Measurements from ENCODE around the gene REXO4. TPM values are rescaled to one million over a fixed set of nuclear protein-coding genes. Genes with fewer than 3 reads are reported as not detected.

REXO4 gene, protein sequence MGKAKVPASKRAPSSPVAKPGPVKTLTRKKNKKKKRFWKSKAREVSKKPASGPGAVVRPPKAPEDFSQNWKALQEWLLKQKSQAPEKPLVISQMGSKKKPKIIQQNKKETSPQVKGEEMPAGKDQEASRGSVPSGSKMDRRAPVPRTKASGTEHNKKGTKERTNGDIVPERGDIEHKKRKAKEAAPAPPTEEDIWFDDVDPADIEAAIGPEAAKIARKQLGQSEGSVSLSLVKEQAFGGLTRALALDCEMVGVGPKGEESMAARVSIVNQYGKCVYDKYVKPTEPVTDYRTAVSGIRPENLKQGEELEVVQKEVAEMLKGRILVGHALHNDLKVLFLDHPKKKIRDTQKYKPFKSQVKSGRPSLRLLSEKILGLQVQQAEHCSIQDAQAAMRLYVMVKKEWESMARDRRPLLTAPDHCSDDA
- 39.5 and 41.0 TPM in 2 replicates for total RNA-seq (2014; rRNA removed; shearing (Covaris generic))

DNA sequence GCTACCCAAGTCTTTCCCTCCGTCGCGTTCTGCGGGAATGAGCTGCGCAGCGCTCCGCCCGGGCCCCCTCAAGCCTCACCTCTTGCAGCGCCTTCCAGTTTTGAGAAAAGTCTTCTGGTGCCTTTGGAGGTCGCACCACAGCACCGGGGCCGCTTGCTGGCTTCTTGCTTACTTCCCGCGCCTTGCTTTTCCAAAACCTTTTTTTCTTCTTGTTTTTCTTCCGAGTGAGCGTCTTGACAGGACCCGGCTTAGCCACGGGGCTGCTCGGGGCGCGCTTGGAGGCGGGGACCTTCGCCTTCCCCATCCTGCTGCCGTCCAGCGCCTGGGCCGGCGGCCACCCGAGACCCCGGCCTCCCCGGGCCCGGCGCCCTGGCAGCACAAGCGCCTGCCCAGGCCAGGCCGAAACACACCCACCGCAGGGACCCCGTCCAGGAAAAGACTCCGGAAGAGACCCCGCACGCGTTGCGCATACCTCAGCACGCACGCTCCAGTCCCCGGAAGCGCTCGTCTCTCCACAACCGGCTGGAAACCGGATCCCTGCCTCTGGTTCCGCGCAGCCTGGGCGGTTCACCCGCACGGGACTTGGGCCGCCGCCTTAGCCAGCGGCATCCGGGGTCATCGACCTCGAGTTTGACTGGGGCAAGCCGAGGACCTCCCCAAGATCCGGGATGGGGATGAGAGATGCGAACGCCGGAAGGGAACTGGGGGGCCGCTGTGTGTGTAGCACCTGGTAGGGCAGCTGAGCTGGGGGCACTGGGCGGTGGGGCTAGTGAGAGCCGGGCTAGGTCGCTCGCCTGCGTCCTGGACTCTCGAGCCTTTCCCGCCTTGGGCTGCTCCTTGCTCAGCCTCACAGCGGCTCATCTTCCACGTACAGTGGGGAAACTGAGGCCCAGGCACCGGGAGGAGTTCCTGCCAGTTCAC lies at the start of gene REXO4:
REXO4 (minus strand) TSS at position 470 of the 921 bp plus-strand sequence; CDS start at position 304, 166 bp downstream.
- DNase-seq, result peak; percentile 97
- Histone ChIP-seq H3K27ac (peak within 1 kb of the TSS; percentile 62), H3K36me3 (peaks cover 9% of the 10 kb centered on the region), H3K4me3 (peak within 1 kb of the TSS; percentile 93), H3K4me1 (peaks cover 10% of the 10 kb centered on the region), H3K9me3 (replicated peaks) (no peaks in the 10 kb centered on the region), H3K27me3 (no peaks in the 10 kb centered on the region)

DNA sequence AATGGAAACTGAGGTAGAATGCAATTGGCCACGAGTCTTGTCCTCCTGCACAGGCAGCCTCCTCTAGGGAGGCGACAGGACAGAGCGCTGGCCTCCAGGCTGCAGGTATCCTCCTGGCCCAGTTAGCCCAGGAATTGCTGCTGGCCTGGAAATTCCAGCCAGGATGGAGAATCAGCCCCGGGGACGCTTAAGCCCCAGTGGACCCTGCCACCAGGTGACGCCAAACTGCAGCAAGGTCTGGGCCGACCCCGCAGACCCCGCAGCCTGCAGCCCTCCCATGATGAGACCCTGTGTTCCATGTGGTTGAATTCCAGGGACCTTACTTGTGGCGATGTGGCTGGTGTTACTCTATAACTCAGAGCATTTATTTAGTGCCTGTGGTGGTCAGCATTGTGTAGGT lies 49.3 kb upstream of the REXO4 start:
- H3K27me3 ChIP-seq, result no peaks in the 10 kb centered on the region
- no peak for DNase-seq
- no peak overlapping the region for H3K4me3 ChIP-seq
- no peaks in the 10 kb centered on the region; the same call in 1 of the 2 replicates for H3K36me3 ChIP-seq
- no peaks in the 10 kb centered on the region for H3K9me3 ChIP-seq (replicated peaks)
- H3K27ac ChIP-seq, result no peak overlapping the region
- H3K4me1 ChIP-seq, result no peaks in the 10 kb centered on the region

DNA sequence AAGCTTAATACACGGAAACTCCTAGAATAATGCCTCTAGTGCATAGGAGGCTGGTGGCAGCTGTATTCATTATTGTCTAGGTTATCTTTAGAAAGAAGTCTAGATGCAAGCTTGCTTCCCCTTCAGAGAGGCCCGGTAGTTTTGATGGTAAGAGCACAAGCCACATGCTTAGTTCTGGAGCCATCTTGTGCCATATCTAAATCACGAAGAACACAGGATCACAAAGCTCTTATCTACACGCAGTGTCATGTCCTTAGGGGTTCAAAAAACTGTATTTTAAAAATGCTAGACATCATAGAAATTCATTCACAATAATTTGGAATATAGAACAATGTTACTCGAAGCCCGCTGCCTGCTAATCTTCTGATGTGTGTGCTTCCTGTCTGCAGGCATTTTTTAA lies 48.2 kb upstream of the REXO4 start:
- Histone ChIP-seq H3K27ac (no peak overlapping the region), H3K27me3 (no peaks in the 10 kb centered on the region), H3K9me3 (replicated peaks) (no peaks in the 10 kb centered on the region), H3K4me3 (no peak overlapping the region), H3K36me3 (no peaks in the 10 kb centered on the region), H3K4me1 (peaks cover under 1% of the 10 kb centered on the region; the same call in 1 of the 2 replicates)
- DNase-seq, result no peak

DNA sequence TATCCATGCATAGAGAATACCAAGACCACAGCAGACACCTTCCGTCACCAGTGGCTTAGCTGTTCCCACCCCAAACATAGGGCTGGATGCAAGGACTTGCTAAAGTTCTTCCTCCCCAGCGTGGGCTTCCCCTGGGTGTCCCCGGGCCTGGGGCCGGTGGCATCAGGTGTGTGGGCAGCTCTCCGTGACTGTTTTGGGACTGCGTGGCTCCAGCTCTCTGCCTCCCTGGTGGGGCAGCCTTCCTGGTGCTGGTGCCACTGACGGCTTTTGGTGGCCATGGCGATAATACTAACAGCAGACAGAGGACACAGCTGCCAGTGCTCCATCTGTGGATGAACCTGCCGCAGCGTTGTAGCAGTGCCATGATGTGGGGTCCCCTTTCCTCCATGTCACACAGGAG lies 46.8 kb upstream of the REXO4 start:
- H3K27me3 ChIP-seq, result no peaks in the 10 kb centered on the region
- peaks cover 5% of the 10 kb centered on the region; the same call in 1 of the 2 replicates for H3K4me1 ChIP-seq
- H3K9me3 ChIP-seq (replicated peaks), result no peaks in the 10 kb centered on the region
- no peak overlapping the region for H3K27ac ChIP-seq
- no peaks in the 10 kb centered on the region for H3K36me3 ChIP-seq
- no peak for DNase-seq
- H3K4me3 ChIP-seq, result no peak overlapping the region

DNA sequence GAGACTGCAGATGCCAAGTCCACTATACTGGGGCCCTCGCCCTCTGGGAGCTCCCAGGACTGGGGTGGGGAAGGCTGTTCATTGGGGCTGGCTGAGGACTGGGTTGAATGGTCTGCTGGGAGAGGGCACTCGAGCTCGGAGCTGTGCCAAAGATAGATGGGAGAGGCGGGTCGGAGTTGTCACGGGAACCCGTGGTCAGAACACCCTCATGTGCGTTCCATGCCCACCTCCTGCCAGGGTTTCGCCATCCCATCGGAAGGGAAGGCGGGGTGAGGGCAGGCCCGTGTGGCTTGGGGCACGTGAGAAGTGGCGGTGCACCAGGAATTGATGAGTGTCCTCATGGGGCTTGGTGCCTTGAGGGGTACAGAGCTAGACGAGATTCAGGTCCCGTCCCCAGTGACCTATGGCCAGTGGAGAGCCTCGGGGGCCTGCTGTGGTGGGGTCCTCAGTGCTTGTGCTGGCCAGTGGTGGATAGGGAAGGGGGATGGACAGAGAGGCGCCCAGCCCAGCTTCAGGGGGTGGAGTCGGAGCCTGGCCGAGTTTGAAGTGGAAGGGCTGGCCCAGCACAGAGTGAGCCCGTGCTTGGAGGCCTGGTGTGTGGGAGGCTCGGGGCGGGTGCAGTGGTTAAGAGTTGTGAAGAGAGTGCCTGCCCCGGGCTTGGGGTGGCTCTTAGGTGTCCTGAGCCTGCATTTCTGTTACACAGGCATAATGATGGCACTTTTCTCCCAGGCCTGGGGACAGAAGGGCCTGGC lies 46.2 kb upstream of the REXO4 start:
- Histone ChIP-seq H3K27me3 (no peaks in the 10 kb centered on the region), H3K36me3 (no peaks in the 10 kb centered on the region), H3K4me3 (no peak overlapping the region), H3K9me3 (replicated peaks) (no peaks in the 10 kb centered on the region), H3K4me1 (peaks cover 5% of the 10 kb centered on the region; the same call in 1 of the 2 replicates), H3K27ac (no peak overlapping the region)
- no peak for DNase-seq

DNA sequence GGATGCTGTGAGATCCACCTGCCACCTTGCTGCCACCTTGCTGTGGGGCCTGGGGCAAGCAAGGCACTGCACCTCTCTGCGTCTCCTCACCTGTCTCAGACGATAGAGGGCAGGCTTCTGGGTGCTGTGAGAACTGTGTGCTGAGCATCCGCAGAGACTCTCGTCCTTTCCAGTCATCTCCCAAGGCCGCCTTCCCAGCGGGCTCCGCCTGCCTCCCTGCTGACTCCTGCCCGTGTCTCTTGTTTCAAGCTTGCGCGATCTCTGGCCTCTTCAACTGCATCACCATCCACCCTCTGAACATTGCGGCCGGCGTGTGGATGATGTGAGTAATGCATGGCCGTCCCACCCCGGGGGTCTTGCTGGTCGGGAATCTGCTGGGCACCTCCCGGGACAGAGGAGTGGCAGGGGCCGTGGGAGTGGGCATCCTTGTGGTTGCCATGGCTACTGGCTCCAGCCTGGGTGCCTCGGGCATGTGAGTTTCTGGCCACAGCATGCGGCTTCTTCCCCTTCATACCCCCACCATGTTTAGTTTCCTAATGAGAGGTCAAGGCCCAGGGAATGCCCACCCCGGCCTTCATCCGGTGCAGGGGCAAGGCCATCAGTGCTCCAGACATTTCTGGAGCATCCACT lies 45.5 kb upstream of the REXO4 start:
- Histone ChIP-seq H3K36me3 (no peaks in the 10 kb centered on the region), H3K4me1 (peaks cover 10% of the 10 kb centered on the region; the same call in 1 of the 2 replicates), H3K27me3 (no peaks in the 10 kb centered on the region), H3K9me3 (replicated peaks) (no peaks in the 10 kb centered on the region), H3K27ac (no peak overlapping the region), H3K4me3 (no peak overlapping the region)
- DNase-seq, result no peak

DNA sequence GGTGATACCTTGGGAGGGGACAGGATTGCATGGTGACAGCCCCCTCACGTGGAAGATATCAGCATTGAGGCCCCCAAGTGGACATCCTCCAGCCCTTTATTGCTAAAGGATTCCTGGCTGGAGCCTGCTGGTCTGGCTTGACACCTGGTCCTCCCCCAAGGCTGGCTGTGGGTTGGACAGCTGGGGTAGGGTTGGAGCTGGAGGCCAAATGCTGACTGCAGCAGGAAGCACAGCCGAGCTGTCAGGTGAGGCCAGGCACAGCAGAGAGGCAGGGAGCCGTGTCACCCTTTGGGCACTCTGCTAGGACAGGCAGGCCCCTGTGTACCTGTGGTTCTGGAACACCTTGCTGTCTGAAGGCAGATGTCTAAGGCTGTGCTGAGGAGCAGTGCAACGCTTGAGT lies 44.2 kb upstream of the REXO4 start:
- no peaks in the 10 kb centered on the region for H3K9me3 ChIP-seq (replicated peaks)
- H3K27me3 ChIP-seq, result no peaks in the 10 kb centered on the region
- no peaks in the 10 kb centered on the region for H3K36me3 ChIP-seq
- H3K4me1 ChIP-seq, result peaks cover 10% of the 10 kb centered on the region; the same call in 1 of the 2 replicates
- H3K27ac ChIP-seq, result no peak overlapping the region
- no peak for DNase-seq
- H3K4me3 ChIP-seq, result no peak overlapping the region

DNA sequence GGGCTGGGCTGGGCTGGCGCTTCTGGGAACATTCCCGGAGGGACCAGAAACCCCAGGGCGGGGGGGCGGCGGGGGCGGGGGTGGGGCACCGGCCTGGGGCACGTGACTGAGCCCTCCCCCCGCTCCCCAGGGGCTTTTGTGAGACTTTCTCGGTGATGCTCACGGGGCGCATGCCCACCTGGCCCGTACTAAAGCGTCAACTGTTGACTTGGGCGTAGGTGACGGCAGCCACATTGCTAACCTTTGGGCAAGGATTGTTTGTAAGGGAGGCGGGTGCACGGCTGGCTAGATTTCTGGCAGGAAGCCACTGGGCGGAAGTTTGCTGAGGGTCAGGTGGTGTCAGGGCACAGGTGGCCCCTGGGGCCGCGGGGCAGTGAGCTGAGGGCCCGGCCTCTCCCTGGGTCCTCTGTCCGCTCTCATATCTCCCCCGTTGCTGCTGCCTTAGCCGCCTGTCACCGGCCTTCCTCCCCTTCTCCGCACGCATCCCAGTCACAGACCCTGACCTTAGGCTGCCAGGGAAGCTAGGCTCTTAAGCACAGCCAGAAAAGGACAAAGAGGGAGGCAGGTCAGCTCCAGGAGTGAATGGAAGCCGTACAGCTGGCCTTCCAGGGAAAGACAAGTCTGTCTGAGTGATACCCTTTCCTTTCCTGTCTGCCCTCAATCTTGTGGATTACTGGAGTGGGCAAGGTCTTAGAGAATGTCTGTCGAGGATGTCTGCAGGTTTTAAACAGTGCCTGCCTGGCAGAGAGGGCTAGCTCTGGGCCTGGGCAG lies 42.8 kb upstream of the REXO4 start:
- peaks cover 10% of the 10 kb centered on the region; the same call in 1 of the 2 replicates for H3K4me1 ChIP-seq
- H3K4me3 ChIP-seq, result peak overlapping the region; percentile 89
- H3K9me3 ChIP-seq (replicated peaks), result no peaks in the 10 kb centered on the region
- peak; percentile 76 for DNase-seq
- H3K36me3 ChIP-seq, result no peaks in the 10 kb centered on the region
- H3K27me3 ChIP-seq, result no peaks in the 10 kb centered on the region
- peak overlapping the region; percentile 88; the same call in 1 of the 2 replicates for H3K27ac ChIP-seq

DNA sequence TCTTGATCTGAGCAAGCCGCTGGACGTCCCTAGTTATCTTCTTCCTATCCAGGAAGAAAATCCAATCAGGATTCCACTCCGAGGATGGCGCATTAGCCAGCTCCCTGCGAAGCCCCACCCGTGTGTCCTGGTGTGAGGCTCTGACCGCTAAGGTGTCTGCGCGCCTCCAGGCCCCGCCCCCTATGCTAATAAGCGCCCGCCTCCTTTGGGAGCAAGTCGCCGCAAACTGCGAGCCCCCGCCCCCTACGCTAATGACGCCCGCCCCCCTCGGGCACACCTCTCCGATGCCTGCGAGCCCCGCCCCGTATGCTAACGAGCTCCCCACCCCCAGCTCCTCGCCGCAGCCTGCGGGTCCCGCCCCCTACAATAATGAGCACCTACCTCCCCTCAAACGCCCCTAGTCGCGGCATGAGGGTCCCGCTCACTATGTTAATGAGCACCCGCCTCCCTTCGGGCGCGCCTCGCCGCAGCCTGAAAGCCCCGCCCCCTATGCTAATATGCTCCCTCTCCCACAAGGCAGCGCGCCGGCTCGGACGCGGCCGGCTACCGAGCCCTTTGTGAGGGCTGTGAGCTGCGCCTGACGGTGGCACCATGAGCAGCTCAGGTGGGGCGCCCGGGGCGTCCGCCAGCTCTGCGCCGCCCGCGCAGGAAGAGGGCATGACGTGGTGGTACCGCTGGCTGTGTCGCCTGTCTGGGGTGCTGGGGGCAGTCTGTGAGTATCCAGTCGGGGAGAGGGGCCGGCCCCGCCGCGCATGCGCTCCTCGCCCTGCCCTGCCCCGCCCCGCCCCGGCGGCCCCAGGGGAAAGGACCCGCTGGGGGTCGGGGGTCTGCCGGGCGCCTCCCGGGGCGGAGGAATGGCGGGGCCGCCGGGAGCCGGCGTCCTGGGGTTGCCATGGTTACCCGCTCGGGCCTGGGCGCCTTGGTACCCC lies 41.9 kb upstream of the REXO4 start, which contains the start of gene CACFD1:
CACFD1 (plus strand) TSS at position 503 of the 929 bp plus-strand sequence; CDS start at position 592, 89 bp downstream.
- peak within 1 kb of the TSS; percentile 88 for H3K27ac ChIP-seq
- peaks cover 10% of the 10 kb centered on the region; the same call in 1 of the 2 replicates for H3K4me1 ChIP-seq
- peak within 1 kb of the TSS; percentile 89 for H3K4me3 ChIP-seq
- no peaks in the 10 kb centered on the region for H3K27me3 ChIP-seq
- H3K9me3 ChIP-seq (replicated peaks), result no peaks in the 10 kb centered on the region
- peak; percentile 99 for DNase-seq
- H3K36me3 ChIP-seq, result no peaks in the 10 kb centered on the region

DNA sequence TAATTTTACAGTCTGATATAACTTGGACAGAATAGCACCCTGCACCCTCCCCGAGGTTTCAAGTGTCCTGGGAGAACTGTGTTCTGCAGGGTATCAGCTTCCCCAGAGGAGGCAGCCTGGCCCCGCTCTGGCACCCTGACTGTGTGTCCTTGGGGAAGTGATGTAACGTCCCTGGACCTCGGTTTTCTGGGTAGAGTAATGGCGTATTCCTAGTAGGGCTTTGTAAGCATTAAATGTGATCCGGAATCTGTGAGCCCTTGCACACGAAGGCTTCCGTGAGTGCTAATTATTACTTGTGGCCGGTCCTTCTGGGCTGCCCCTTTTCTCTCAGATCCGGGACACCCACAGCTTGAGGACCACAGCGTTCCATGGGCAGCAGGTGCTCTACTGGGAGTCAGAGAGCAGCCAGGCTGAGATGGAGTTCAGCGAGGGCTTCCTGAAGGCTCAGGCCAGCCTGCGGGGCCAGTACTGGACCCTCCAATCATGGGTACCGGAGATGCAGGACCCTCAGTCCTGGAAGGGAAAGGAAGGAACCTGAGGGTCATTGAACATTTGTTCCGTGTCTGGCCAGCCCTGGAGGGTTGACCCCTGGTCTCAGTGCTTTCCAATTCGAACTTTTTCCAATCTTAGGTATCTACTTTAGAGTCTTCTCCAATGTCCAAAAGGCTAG lies 41.0 kb upstream of the REXO4 start:
- Histone ChIP-seq H3K4me3 (peak overlapping the region; percentile 89), H3K36me3 (no peaks in the 10 kb centered on the region), H3K4me1 (peaks cover 10% of the 10 kb centered on the region; the same call in 1 of the 2 replicates), H3K27ac (no peak overlapping the region), H3K9me3 (replicated peaks) (no peaks in the 10 kb centered on the region), H3K27me3 (no peaks in the 10 kb centered on the region)
- no peak for DNase-seq

DNA sequence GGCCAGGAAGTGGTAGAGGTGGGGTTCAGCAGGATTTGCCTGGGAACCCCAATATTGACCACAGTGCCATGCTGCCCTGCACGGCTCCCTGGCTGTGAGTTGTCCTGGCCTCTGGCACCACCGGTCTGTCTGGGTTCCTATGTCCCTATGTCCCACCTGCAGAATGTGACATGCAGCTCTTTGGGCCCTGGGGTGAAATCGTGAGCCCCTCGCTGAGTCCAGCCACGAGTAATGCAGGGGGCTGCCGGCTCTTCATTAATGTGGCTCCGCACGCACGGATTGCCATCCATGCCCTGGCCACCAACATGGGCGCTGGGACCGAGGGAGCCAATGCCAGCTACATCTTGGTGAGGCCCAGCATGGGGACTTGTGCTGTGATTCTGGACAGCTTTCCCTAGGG lies 39.9 kb upstream of the REXO4 start:
- H3K36me3 ChIP-seq, result no peaks in the 10 kb centered on the region
- no peak overlapping the region for H3K27ac ChIP-seq
- no peak for DNase-seq
- H3K27me3 ChIP-seq, result no peaks in the 10 kb centered on the region
- H3K4me1 ChIP-seq, result peaks cover 10% of the 10 kb centered on the region; the same call in 1 of the 2 replicates
- no peak overlapping the region for H3K4me3 ChIP-seq
- no peaks in the 10 kb centered on the region for H3K9me3 ChIP-seq (replicated peaks)

DNA sequence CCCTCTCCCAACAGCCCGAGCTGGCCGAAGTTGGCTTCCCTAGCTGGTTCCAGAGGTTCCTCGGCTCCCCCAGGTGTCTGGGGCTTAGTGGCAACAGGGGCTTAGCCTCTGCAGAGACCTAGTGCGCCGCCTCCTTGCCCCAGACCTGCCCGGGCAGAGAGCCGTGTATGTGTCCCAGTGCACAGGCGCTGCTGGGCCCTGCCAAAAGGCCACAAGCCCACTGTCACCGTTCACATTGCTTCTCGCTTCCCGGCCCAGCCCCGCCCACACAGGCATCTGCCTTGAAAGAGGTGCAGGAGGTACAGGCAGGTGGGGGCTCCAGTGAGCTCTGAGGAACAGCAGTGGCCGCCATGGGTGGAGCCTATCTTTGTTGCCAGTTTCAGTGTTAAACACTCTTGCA lies 39.4 kb upstream of the REXO4 start:
- H3K36me3 ChIP-seq, result no peaks in the 10 kb centered on the region
- no peaks in the 10 kb centered on the region for H3K27me3 ChIP-seq
- no peak for DNase-seq
- peaks cover 10% of the 10 kb centered on the region; the same call in 1 of the 2 replicates for H3K4me1 ChIP-seq
- no peaks in the 10 kb centered on the region for H3K9me3 ChIP-seq (replicated peaks)
- H3K27ac ChIP-seq, result no peak overlapping the region
- no peak overlapping the region for H3K4me3 ChIP-seq
